GM18519 (cell line): Measurements from ENCODE around the gene MYPN.

Experiments used
- ATAC-seq: cut with Tn5 transposase; IDR thresholded peaks from one replicate; pipeline ENCODE4 v1.9.1; 2021; ENCODE audit warnings: mild to moderate bottlenecking, moderate library complexity; ENCODE audit not compliant: unreplicated experiment, low FRiP score

MYPN gene

DNA sequence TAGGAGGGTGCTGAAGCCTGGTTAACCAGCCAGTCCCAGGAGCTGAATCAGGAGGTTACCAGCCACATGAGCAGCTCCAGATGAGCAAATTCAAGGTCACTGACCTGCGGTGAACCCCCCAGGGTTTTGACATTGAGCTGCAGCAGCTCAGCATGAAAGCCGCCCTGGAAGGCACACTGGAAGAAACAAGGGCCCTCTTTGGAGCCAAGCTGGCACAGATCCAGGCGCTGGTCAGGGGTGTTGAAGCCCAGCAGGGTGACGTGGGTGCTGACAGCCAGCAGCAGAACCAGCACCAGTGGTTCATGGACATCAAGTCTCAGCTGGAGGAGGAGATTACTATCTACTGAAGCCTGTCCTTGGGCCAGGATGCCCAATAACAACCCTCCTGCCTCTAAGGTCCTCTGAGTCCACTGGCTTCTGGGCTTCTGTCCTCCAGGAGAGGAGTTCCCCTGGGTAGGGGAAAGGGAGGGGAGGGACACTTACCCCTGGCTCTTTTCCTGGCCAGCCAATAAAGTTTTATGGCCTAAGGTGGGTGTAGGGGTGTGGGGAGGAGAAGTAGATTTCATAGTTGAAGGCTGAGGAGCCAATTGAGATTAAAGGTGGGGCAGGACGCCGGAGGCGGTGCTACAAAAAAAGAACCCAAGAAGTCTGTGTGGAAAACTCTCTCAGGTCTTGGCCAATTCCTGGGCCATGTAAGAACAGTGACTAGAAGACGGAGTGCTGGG lies 152.0 kb downstream of the MYPN start:
- ATAC-seq = no peak
